Activated CD4-positive, alpha-beta T cell treated with anti-CD3 and anti-CD28 coated beads, Interleukin-2, amount 50 U/mL, for 1 hour (primary cell): Measurements from ENCODE around the gene SRSF12.
"Not testable (repeated sequence)": the region's sequence is repeated elsewhere in the genome, so short reads cannot be mapped to it uniquely, and the experiment has no call there.

ENCODE experiments used
- DNase-seq: peaks from one replicate; pipeline ENCODE4 v3.0.0-alpha.2; 2020

SRSF12 gene

DNA sequence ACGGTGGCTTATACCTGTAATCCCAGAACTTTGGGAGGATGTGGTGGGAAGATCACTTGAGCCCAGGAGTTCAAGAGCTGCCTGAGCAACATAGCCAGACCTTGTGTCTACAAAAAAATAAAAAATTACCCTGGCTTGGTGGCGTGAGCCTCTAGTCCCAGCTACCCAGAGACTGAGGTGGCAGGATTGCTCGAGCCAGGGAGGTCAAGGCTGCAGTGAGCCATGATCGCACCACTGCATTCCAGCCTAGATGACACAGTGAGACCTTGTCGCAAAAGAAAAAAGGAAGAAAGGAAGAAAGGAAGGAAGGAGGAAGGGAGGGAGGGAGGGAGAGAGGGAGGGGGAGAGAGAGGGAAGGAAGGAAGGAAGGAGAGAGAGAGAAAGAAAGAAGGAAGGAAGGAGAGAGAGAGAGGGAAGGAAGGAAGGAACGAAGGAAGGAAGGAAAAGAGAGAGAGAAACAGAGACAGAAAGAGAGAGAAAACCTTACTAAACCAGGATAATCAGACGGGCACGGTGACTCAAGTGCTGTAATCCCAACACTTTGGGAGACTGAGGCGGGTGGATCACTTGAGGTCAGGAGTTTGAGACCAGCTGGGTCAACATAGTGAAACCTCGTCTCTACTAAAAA lies 48.2 kb downstream of the SRSF12 start:
- no peak for DNase-seq

DNA sequence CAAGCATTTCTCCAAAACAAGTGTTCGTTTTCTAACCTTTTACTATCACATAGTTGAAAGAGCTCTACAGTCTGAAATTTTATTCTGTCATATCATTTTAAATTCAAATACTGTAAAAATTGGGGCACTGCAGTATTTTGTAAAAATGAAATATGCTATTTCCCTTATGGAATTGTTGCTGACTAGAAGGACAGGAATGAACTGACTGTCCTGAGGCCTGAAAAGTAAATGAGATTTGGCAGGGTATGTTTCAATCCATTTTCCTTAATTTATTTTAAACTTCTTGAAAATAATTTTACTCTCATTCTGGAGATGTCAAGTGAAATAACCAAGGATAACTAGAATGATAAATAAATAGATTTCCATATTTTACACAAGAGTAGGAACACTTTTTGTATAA lies 49.2 kb downstream of the SRSF12 start:
- no peak for DNase-seq

DNA sequence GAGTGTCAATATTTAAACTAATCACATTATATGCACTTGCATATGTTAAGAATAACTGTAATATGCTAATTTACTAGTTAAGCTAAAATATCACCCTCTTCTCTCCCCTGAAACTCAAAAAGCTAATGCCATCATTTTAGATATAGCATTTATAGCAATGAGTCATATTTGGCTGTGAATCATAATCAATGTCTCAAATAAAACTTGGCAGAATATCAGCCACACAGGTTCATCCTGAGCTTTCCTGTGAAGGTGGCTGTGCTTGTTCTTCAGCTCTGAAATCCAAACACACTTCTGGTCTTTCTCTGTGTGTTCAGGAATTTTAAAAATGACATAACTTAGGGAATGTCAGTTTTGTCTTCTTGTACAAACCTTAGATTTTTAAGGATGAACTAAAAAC lies 50.1 kb downstream of the SRSF12 start:
- DNase-seq = no peak

DNA sequence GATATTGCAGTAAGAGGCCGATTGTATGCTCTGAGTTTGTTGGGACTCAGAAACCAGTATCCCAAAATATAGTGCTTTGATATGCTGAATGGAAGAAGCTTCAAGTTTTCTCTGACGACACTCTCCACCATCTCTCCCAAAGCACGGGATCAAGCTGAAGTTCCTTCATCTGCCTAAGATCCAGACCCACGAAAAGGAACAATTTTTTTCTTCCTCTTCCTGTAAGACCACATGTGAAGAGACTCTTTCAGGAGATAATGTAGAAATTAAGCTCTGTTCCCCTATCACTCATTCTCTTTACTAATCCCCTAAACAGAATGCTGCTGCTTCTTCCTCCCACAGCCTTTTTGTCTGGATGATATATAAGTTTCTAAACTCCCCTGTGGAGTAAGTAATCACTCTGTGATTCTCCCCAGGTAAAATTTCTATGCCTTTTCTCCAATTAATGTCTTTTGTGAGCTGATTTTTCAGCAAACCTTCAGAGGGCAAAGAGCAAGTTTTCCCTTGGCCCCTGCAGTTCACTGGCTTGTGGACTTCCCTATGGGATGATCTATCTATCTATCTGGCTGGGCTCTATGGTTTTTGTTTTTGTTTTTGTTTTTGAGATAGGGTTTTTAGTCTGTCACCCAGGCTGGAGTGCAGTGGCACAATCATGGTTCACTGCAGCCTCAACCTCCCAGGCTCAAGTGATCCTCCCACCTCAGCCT lies 50.8 kb downstream of the SRSF12 start:
- DNase-seq = no peak

DNA sequence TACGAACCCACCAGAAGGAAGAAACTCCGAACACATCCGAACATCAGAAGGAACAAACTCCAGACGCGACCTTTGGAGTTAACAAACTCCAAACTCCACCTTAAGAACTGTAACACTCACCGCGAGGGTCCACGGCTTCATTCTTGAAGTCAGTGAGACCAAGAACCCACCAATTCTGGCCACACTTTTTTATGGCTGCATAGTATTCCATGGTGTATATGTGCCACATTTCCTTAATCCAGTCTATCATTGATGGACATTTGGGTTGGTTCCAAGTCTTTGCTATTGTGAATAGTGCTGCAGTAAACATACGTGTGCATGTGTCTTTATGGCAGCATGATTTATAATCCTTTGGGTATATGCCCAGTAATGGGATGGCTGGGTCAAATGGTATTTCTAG lies 51.8 kb downstream of the SRSF12 start:
- not testable (repeated sequence) for DNase-seq

DNA sequence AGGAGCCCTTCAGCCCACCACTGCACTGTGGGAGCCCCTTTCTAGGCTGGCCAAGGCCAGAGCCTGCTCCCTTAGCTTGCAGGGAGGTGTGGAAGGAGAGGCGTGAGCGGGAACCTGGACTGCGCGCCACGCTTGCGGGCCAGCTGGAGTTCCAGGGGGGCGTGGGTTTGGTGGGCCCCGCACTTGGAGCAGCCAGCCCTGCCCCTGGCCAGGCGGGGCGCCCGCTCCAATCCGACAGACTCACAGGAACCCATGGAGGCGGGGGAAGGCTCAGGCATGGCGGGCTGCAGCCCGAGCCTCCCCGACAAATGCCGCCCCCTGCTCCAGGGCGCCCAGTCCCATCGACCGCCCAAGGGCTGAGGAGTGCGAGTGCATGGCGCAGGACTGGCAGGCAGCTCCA lies 52.9 kb downstream of the SRSF12 start:
- not testable (repeated sequence) for DNase-seq

DNA sequence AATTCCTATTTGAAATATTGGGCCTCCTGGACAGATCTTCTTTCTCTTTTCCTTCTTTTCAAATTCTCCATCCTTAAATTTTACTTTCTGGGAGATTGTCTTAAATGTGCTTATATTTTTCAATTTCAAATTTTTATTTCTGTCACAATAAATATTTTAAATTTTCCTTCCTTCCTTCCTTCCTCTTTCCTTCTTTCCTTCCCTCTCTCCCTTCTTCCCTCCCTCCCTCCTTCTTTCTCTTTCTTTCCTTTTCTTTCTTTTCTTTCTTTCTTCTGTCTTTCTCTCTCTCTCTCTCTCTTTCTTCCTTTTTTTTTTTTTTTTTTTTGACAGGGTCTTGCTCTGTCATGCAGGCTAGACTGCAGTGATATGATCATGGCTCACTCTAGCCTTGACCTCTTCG lies 54.0 kb downstream of the SRSF12 start:
- DNase-seq = no peak

DNA sequence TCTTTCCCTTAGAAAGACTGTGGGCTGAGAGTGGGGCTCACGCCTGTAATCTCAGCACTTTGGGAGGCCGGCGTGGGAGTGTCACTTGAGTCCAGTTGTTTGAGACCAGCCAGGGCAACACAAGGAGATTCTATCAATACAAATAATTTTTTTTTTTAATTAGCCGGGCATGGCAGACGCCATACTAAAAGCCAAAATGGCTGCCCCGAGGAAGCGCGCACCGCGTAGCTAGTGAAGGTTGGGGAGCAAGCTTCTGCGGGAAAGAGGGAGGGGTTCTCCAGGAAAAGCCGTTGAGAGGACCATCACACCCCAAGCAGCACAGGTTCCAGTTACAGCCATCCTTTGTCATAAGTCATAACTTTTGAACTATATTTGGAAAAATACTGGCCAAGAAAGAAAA lies 58.6 kb downstream of the SRSF12 start:
- DNase-seq = no peak

DNA sequence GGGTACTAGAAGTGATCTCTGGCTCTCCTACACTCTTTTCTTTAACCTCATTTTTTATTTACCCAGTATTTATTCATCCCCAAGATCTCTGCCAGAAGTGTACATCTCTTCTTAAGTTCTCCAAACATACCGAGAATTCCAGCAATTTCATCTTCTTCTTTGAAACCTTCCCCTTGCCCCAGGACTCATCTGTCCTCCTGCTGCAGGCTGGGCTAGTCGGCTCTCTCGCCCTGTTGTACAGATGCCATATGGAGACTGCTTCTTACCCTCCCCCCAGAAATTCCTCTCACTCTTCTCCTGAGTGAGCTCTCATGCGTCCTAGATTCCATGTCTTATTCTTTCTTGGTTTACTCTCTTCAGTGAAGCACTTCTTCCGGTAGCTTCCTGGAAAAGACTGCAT lies 59.2 kb downstream of the SRSF12 start:
- no peak for DNase-seq

DNA sequence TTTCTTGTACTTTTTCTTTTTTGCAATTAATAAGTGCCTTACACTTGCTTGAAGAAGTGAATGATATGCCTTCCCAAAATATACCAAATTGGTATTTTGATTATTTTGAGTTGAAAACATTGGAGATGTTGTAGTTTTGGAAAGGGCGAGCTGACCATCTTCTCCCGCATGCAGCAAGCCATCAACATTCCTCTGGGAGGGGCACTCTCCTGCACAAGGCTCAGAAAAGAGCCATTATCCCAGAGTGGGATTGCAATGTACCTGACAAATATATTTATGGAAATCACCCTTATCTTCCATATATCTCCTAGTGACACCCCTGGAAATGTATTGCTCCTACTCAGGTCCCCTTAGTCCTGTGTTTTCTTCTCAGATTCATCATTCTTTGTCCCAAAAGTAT lies 60.1 kb downstream of the SRSF12 start:
- DNase-seq = no peak

DNA sequence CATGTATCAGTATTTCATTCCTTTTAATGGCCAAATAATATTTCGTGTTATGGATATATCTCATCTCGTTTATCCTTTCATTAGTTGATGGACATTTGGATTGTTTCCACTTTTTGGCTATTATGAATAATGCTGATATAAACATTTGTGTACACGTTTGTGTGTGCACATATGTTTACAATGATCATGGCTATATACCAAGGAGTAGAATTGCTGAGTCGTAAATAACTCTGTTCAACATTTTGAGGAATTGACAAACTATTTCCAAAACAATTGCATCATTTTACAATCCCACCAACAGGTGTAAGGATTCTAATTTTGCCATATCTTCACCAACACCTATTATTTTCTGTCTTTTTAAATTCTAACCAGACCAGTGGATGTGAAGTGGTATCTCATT lies 63.7 kb downstream of the SRSF12 start:
- no peak for DNase-seq

DNA sequence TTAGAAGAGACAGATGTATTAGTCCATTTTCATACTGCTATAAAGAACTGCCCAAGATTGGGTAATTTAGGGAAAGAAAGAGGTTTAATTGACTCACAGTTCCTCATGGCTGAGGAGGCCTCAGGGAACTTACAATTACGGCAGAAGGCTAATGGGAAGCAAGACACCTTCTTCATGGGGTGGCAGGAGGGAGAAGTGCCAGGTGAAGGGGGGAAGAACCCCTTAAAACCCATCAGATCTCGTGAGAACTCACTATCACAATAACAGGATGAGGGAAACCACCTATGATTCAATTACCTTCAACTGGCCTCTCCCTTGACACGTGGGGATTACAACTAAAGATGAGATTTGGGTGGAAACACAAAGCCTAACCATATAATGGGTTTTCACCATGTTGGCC lies 66.2 kb downstream of the SRSF12 start:
- no peak for DNase-seq

DNA sequence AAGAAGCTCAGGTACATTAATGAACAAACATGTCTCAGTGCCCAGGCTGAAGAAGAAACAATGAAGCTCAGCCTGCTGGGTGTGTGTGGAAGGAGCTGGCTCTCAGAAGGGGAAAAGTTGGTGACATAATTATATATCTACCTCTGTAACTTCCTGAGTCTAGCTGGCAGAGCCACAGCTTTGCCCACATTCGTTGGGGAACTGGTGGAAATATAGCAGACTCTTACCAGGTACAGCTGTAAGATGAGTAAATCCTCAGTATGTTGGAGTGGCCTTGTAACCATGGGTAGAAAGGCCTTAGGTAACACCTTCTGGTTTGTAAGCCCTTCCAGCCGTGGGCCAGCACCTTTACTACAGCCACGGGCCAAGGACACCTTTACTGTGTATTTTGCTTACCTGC lies 67.2 kb downstream of the SRSF12 start:
- no peak for DNase-seq

DNA sequence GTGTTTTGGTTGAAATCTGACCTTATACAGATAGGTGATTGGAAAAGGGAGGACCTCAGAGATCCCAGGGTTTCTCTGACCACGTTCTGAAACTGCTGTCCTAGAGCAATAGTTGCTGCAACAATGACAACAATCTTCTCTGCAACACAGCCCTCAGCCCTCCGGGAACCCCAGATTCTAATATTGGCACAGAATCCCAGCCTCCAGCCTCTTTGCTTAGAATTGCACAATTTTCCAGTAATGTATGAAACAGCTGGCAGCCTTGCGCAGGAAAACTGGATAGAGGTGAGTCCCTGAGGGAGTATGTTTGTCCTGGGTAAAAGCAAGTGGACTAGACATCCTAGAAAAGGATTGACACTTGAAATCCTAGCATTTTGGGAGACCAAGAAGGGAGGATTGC lies 67.7 kb downstream of the SRSF12 start:
- no peak for DNase-seq

DNA sequence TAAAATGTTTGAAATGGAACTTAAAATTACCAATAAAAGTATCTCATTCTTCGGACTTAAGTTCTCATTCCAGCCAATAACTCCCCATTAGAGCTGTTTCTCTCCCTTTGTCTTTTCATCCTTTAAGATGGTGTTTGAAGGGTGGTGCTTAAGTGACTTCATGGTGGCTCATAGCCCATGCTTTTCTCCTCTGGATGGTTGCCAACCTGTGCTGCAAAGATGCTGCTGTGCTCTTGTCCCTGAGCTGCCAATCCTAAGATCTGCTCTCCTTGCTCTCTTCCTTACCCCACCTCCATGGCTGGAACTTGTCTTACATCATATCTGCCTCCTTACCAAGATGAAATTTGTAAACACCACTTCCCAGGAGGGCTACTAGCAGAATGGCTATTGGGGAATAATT lies 68.9 kb downstream of the SRSF12 start:
- DNase-seq = no peak

DNA sequence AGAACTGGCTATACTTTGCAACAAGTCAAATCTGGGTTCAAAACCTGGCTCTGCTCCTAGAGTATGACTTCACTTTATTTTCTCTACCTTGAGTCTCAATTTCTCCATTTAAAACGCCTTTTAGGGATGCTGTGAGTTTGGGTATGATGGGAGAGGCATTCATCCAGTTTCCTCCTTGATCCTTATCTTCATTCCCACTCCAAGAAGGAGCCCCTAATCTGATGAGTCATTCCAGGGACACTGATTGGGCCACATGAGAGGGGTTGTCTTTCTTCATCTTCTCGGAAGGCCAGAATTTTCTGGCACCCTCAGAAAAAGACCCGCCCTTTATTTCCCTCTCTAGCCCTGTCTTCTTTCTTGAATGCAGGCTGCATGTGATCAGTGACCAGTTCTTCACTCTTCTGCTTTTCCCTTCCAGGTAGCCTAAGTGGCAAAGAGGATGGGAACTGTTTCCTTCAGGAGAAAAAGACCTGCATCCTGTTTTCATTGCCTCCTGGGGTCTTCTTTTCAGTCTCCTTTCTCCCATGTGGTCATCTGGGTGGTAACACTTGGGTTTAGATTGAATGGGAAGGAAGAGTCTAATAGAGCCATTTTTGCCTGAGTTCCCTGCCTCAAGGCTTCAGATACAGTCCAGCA lies 69.5 kb downstream of the SRSF12 start:
- no peak for DNase-seq

DNA sequence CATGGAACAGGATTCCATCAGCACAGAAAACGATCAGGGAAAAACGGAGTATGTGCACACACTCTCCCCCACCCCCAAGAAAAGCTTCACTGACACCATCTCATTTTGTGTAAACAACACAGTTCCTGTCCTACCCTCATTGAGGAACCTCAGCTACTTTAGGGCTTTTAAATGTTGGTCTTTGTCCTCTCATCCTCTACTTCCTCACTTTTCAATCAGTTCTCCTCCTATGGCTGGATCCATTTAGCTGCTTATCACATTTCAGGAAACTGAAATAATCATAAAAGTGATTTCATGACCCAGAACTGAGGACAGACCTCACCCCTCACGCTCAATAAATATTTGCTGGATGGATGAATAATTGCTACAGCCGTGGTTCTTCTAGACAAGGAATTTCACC lies 70.4 kb downstream of the SRSF12 start:
- DNase-seq = no peak
